NCI-H2081 (cell line): Measurements from ENCODE around the gene VCPKMT.

ENCODE experiments used
- DNase-seq, 2 experiments: peaks; one replicate each; lab custom pipeline; 2025; lab: John Stamatoyannopoulos, UW

The VCPKMT gene

GRCh38 chr14:50067723-50068495 is 48.5 kb downstream of the VCPKMT start:
- no peak for DNase-seq

GRCh38 chr14:50065583-50065982 is 50.8 kb downstream of the VCPKMT start:
- DNase-seq: no peak

- DNase-seq: no peak
Measured at GRCh38 chr14:50064993-50065392, 51.4 kb downstream of the VCPKMT start.

- DNase-seq: no peak
Measured at GRCh38 chr14:50063876-50064420, 52.4 kb downstream of the VCPKMT start.

- no peak for DNase-seq
Measured at GRCh38 chr14:50062438-50063085, 53.8 kb downstream of the VCPKMT start.

- DNase-seq: peak in 1 of 2 experiments; percentile 31
Measured at GRCh38 chr14:50061664-50062437, 54.5 kb downstream of the VCPKMT start.

- peak; percentile 41 to 54 for DNase-seq
Measured at GRCh38 chr14:50060871-50061663, 55.3 kb downstream of the VCPKMT start.

GRCh38 chr14:50059763-50060616 is 56.4 kb downstream of the VCPKMT start:
- DNase-seq: peak in 1 of 2 experiments; percentile 29
